ENCODE results near the gene ASTN1. TPM values are rescaled to one million over a fixed set of nuclear protein-coding genes. Genes with fewer than 3 reads are reported as not detected.

Gene ASTN1
- total and polyA plus RNA-seq, 9 of the 15 experiments (the other 6 are each of a cell fraction or from before 2014, with no cell fraction given): 0.05 to 0.22 (median 0.18) TPM

DNA sequence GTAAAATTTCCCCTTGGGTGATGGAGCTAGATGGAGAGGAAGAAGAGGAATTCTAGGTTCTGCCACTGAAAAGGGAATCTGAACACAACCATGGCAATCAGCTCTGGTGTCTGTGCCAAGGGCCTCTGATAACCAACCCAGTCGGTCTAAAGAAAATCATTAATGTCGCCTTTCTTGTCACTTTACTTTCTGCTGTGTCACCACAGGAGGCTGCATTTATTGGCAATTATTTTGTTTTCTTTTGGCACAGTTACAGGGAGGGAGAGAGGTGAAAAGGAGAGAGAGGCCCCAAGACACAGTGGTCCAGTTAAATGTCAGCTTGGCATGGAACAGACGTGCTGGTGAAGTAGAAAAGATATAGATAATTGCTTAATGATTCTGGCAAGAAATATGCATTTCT, 287.0 kb downstream of the ASTN1 start:
- no peak for FAIRE-seq
- BruUV-seq (replicated peaks): no TSS peak
- no peaks in the 10 kb centered on the region for H3K79me2 ChIP-seq (ENCODE audit: control insufficient read depth, insufficient read depth, low read length)
- H3K4me3 ChIP-seq: no peak overlapping the region
- ChIA-PET CTCF (ENCODE audit: low intra/inter-chr PET ratio) (no interaction called here), POLR2A (interaction anchor here (0.7 kb wide), 3 partner anchors 437 to 1286 kb away, joined by 3 read pairs; no protein-coding TSS in a partner anchor)
- H3K27me3 ChIP-seq (ENCODE audit: control insufficient read depth in 2 of 2, insufficient read depth in 2 of 2, low read length in 2 of 2): no peaks in the 10 kb centered on the region
- no peak overlapping the region for H3K27ac ChIP-seq (ENCODE audit: extremely low read depth, low read depth, low read length)
- H3K9ac ChIP-seq (ENCODE audit: insufficient read depth in 1 of 2, low read depth in 2 of 2, low read length in 2 of 2): no peak overlapping the region; a peak in 1 of 4 replicates
- TF ChIP-seq MAFF (IDR thresholded peaks at IDR 0.05; ENCODE audit: low read length) (peak; percentile 29; the same call in 1 of the 2 replicates), ELF1 (tag; IDR thresholded peaks at IDR 0.05) (no peak), RBM25 (IDR thresholded peaks at IDR 0.05; ENCODE audit: low read depth, low read length, severe bottlenecking) (no peak), HMGN3 (IDR thresholded peaks at IDR 0.05; ENCODE audit: borderline replicate concordance, extremely low read depth, insufficient read length, low read depth, low read length) (no peak), C11orf30 (IDR thresholded peaks at IDR 0.05; ENCODE audit: low read depth) (peak; percentile 53; the same call in 1 of the 2 replicates), BHLHE40 (IDR thresholded peaks at IDR 0.05; ENCODE audit: low read length) (no peak), SMARCA4 (IDR thresholded peaks at IDR 0.05) (no peak), MAFG (tag; conservative IDR thresholded peaks at IDR 0.05) (peak; percentile 69), POLR2AphosphoS5 (IDR thresholded peaks at IDR 0.05; ENCODE audit: control insufficient read depth, insufficient read depth, low read depth, low read length) (no peak), KHSRP (IDR thresholded peaks at IDR 0.05) (no peak), JUN (IDR thresholded peaks at IDR 0.05; ENCODE audit: borderline replicate concordance, low read depth, low read length) (no peak), JUN (CRISPR knock-in tag; IDR thresholded peaks at IDR 0.05; ENCODE audit: borderline replicate concordance) (no peak), NR3C1 (CRISPR knock-in tag; IDR thresholded peaks at IDR 0.05) (no peak), NFE2 (IDR thresholded peaks at IDR 0.05; ENCODE audit: low read depth) (peak; percentile 60), PHF8 (IDR thresholded peaks at IDR 0.05; ENCODE audit: borderline replicate concordance, low read length) (no peak), ZNF316 (IDR thresholded peaks at IDR 0.05) (peak; percentile 65), ZNF764 (CRISPR knock-in tag; IDR thresholded peaks at IDR 0.05; ENCODE audit: low read depth) (no peak)
- TF ChIP-seq, protein P1, sequence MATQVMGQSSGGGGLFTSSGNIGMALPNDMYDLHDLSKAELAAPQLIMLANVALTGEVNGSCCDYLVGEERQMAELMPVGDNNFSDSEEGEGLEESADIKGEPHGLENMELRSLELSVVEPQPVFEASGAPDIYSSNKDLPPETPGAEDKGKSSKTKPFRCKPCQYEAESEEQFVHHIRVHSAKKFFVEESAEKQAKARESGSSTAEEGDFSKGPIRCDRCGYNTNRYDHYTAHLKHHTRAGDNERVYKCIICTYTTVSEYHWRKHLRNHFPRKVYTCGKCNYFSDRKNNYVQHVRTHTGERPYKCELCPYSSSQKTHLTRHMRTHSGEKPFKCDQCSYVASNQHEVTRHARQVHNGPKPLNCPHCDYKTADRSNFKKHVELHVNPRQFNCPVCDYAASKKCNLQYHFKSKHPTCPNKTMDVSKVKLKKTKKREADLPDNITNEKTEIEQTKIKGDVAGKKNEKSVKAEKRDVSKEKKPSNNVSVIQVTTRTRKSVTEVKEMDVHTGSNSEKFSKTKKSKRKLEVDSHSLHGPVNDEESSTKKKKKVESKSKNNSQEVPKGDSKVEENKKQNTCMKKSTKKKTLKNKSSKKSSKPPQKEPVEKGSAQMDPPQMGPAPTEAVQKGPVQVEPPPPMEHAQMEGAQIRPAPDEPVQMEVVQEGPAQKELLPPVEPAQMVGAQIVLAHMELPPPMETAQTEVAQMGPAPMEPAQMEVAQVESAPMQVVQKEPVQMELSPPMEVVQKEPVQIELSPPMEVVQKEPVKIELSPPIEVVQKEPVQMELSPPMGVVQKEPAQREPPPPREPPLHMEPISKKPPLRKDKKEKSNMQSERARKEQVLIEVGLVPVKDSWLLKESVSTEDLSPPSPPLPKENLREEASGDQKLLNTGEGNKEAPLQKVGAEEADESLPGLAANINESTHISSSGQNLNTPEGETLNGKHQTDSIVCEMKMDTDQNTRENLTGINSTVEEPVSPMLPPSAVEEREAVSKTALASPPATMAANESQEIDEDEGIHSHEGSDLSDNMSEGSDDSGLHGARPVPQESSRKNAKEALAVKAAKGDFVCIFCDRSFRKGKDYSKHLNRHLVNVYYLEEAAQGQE (IDR thresholded peaks at IDR 0.05; ENCODE audit: borderline replicate concordance): no peak
- TF ChIP-seq, protein P1 (CRISPR knock-in tag; IDR thresholded peaks at IDR 0.05; ENCODE audit: low read depth): no peak
- peaks cover 4% of the 10 kb centered on the region for H3K9me1 ChIP-seq (ENCODE audit: control insufficient read depth, insufficient read depth, low read length)
- no peaks in the 10 kb centered on the region for H3K9me3 ChIP-seq (replicated peaks; ENCODE audit: control insufficient read depth, insufficient read depth, low read depth, low read length)
- peak overlapping the region; percentile 95 for H2AFZ ChIP-seq (ENCODE audit: low read depth, low read length)
- H3K4me1 ChIP-seq (replicated peaks in 1 of 2; ENCODE audit: control insufficient read depth in 2 of 2, insufficient read depth in 2 of 2, low read length in 2 of 2): peaks cover 33 to 50% of the 10 kb centered on the region in 2 experiments
- peak in 1 of 4 experiments; percentile 18 for DNase-seq (ENCODE audit: extremely low read depth in 1 of 4, low spot score in 3 of 4)
- H4K20me1 ChIP-seq (replicated peaks; ENCODE audit: control insufficient read depth, insufficient read depth, low read length): no peaks in the 10 kb centered on the region
- intact Hi-C loops (cut with micrococcal nuclease) (no loop called here), in situ Hi-C loops (cut with MboI) (no loop called here)
- no peak for ATAC-seq
- H3K4me2 ChIP-seq (ENCODE audit: insufficient read depth, low read length): no peak overlapping the region; the same call in 1 of the 2 replicates
- no peaks in the 10 kb centered on the region for H3K36me3 ChIP-seq (ENCODE audit: control insufficient read depth, insufficient read depth, low read length)
- WGBS (ENCODE audit: insufficient coverage, low coverage, missing lambda C conversion rate): 12% methylated on average over 3 of the region's 3 CpGs

All from K562 (cell line).